SK-N-SH treated with all-trans-retinoic acid at 6 μM for 48 hours (cell line): ENCODE results near the gene CCDC88A.
"Not testable (repeated sequence)": the region's sequence is repeated elsewhere in the genome, so short reads cannot be mapped to it uniquely, and the experiment has no call there.

Source experiments
- ATAC-seq: fragments of 200-7000 bp; cut with Tn5 transposase; 3 replicates; pipeline ENCODE4 v1.9.1; 2020; ENCODE audit warnings: mild to moderate bottlenecking, moderate library complexity
- ARNTL ChIP-seq: fragments of 450-650 bp; formaldehyde crosslinking; IDR thresholded peaks from 2 replicates; pipeline ENCODE4 v1.5.0; 2020; ENCODE audit warnings: low read depth, mild to moderate bottlenecking, moderate library complexity, borderline replicate concordance
- BACH2 ChIP-seq: fragments of 250-450 bp; sonication (Bioruptor Pico); IDR thresholded peaks from 2 replicates; pipeline ENCODE4 v1.9.0; 2021; ENCODE audit warnings: mild to moderate bottlenecking, borderline replicate concordance
- ESRRG ChIP-seq: fragments of 250-450 bp; sonication (Bioruptor Pico); IDR thresholded peaks from 2 replicates; pipeline ENCODE4 v1.6.1; 2021; ENCODE audit warnings: mild to moderate bottlenecking
- GLIS3 ChIP-seq: fragments of 250-450 bp; sonication (Bioruptor Pico); IDR thresholded peaks from 2 replicates; pipeline ENCODE4 v1.5.0; 2020; ENCODE audit warnings: mild to moderate bottlenecking, moderate library complexity
- ISL1 ChIP-seq: fragments of 250-450 bp; sonication (Bioruptor Pico); IDR thresholded peaks from 2 replicates; pipeline ENCODE4 v2.1.2; 2022; ENCODE audit warnings: mild to moderate bottlenecking, moderate library complexity
- RARB ChIP-seq: fragments of 250-450 bp; sonication (Bioruptor Pico); IDR thresholded peaks from 2 replicates; pipeline ENCODE4 v1.8.0; 2021; ENCODE audit warnings: mild to moderate bottlenecking, moderate library complexity
- SNAI2 ChIP-seq: fragments of 250-450 bp; sonication (Bioruptor Pico); IDR thresholded peaks from 2 replicates; pipeline ENCODE4 v1.5.0; 2020; ENCODE audit warnings: mild to moderate bottlenecking, moderate library complexity
- TCF4 ChIP-seq: fragments of 250-450 bp; sonication (Bioruptor Pico); IDR thresholded peaks from 2 replicates; pipeline ENCODE4 v1.8.0; 2021; ENCODE audit warnings: mild to moderate bottlenecking, moderate library complexity, borderline replicate concordance
- TOX ChIP-seq: fragments of 250-450 bp; sonication (Bioruptor Pico); IDR thresholded peaks from 2 replicates; pipeline ENCODE4 v1.8.0; 2021; ENCODE audit warnings: mild to moderate bottlenecking, moderate library complexity, borderline replicate concordance
- ZC3H10 ChIP-seq: fragments of 250-450 bp; sonication (Bioruptor Pico); IDR thresholded peaks from 2 replicates; pipeline ENCODE4 v1.5.1; 2021; ENCODE audit warnings: mild to moderate bottlenecking, moderate library complexity
- ZFP3 ChIP-seq: fragments of 250-450 bp; sonication (Bioruptor Pico); IDR thresholded peaks from 2 replicates; pipeline ENCODE4 v1.5.0; 2020; ENCODE audit warnings: mild to moderate bottlenecking, moderate library complexity
- ZFP30 ChIP-seq: fragments of 450-650 bp; formaldehyde crosslinking; IDR thresholded peaks from 2 replicates; pipeline ENCODE4 v1.5.0; 2022; ENCODE audit warnings: mild to moderate bottlenecking, moderate library complexity
- ZNF565 ChIP-seq: fragments of 450-650 bp; formaldehyde crosslinking; conservative IDR thresholded peaks from 2 replicates; pipeline ENCODE4 v1.5.0; 2020; ENCODE audit warnings: low read depth, mild to moderate bottlenecking, moderate library complexity
- ZNF8 ChIP-seq: fragments of 450-650 bp; formaldehyde crosslinking; IDR thresholded peaks from 2 replicates; pipeline ENCODE4 v1.5.0; 2020; ENCODE audit warnings: mild to moderate bottlenecking, moderate library complexity
- TF ChIP-seq, protein P1 (sequence below): fragments of 250-450 bp; sonication (Bioruptor Pico); IDR thresholded peaks from 2 replicates; pipeline ENCODE4 v1.8.0; 2020; ENCODE audit warnings: mild to moderate bottlenecking, moderate library complexity, borderline replicate concordance
- TF ChIP-seq, protein P2 (sequence below): fragments of 250-450 bp; sonication (Bioruptor Pico); IDR thresholded peaks from 2 replicates; pipeline ENCODE4 v1.5.1; 2021; ENCODE audit warnings: mild to moderate bottlenecking, moderate library complexity
- TF ChIP-seq, protein P3 (sequence below): fragments of 250-450 bp; sonication (Bioruptor Pico); IDR thresholded peaks from 2 replicates; pipeline ENCODE4 v1.8.0; 2021; ENCODE audit warnings: low read depth, mild to moderate bottlenecking, moderate library complexity, borderline replicate concordance
- TF ChIP-seq, protein P4 (sequence below): fragments of 250-450 bp; sonication (Bioruptor Pico); IDR thresholded peaks from 2 replicates; pipeline ENCODE4 v1.5.0; 2020; ENCODE audit warnings: mild to moderate bottlenecking, moderate library complexity
- TF ChIP-seq, protein P5 (sequence below): fragments of 250-450 bp; sonication (Bioruptor Pico); IDR thresholded peaks from 2 replicates; pipeline ENCODE4 v1.5.1; 2020; ENCODE audit warnings: low read depth, mild to moderate bottlenecking, moderate library complexity

The CCDC88A gene

DNA sequence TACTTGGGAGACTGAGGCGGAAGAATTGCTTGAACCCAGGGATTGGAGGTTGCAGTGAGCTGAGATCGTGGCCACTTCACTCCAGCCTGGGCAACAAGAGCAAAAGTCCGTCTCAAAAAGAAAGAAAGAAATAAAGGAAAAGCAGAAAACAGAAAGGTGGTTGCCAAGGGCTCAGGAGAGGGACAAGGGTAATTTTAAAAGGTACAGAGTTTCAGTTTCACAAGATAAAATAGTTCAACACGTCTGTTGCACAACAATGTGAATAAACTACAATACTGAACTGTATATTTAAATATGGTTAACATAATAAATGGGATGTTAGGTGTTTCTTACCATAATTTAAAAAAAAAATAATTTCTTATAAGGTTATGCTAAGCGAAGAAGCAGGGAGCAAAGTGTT is 174.2 kb downstream of the CCDC88A start:
- ATAC-seq = no peak
- no peak for TF ChIP-seq ISL1 (CRISPR knock-in tag)
- TF ChIP-seq ZNF8 (CRISPR knock-in tag) = no peak
- TF ChIP-seq ZFP3 = no peak
- TF ChIP-seq, protein P1, sequence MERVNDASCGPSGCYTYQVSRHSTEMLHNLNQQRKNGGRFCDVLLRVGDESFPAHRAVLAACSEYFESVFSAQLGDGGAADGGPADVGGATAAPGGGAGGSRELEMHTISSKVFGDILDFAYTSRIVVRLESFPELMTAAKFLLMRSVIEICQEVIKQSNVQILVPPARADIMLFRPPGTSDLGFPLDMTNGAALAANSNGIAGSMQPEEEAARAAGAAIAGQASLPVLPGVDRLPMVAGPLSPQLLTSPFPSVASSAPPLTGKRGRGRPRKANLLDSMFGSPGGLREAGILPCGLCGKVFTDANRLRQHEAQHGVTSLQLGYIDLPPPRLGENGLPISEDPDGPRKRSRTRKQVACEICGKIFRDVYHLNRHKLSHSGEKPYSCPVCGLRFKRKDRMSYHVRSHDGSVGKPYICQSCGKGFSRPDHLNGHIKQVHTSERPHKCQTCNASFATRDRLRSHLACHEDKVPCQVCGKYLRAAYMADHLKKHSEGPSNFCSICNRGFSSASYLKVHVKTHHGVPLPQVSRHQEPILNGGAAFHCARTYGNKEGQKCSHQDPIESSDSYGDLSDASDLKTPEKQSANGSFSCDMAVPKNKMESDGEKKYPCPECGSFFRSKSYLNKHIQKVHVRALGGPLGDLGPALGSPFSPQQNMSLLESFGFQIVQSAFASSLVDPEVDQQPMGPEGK (CRISPR knock-in tag) = no peak
- no peak for TF ChIP-seq ZFP30 (CRISPR knock-in tag)
- no peak for TF ChIP-seq SNAI2 (CRISPR knock-in tag)
- TF ChIP-seq ESRRG (CRISPR knock-in tag) = no peak
- TF ChIP-seq, protein P2, sequence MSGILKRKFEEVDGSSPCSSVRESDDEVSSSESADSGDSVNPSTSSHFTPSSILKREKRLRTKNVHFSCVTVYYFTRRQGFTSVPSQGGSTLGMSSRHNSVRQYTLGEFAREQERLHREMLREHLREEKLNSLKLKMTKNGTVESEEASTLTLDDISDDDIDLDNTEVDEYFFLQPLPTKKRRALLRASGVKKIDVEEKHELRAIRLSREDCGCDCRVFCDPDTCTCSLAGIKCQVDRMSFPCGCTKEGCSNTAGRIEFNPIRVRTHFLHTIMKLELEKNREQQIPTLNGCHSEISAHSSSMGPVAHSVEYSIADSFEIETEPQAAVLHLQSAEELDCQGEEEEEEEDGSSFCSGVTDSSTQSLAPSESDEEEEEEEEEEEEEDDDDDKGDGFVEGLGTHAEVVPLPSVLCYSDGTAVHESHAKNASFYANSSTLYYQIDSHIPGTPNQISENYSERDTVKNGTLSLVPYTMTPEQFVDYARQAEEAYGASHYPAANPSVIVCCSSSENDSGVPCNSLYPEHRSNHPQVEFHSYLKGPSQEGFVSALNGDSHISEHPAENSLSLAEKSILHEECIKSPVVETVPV = no peak
- TF ChIP-seq, protein P3, sequence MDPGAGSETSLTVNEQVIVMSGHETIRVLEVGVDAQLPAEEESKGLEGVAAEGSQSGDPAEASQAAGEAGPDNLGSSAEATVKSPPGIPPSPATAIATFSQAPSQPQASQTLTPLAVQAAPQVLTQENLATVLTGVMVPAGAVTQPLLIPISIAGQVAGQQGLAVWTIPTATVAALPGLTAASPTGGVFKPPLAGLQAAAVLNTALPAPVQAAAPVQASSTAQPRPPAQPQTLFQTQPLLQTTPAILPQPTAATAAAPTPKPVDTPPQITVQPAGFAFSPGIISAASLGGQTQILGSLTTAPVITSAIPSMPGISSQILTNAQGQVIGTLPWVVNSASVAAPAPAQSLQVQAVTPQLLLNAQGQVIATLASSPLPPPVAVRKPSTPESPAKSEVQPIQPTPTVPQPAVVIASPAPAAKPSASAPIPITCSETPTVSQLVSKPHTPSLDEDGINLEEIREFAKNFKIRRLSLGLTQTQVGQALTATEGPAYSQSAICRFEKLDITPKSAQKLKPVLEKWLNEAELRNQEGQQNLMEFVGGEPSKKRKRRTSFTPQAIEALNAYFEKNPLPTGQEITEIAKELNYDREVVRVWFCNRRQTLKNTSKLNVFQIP (CRISPR knock-in tag) = no peak
- TF ChIP-seq BACH2 = no peak
- no peak for TF ChIP-seq ZC3H10 (CRISPR knock-in tag)
- TF ChIP-seq, protein P4, sequence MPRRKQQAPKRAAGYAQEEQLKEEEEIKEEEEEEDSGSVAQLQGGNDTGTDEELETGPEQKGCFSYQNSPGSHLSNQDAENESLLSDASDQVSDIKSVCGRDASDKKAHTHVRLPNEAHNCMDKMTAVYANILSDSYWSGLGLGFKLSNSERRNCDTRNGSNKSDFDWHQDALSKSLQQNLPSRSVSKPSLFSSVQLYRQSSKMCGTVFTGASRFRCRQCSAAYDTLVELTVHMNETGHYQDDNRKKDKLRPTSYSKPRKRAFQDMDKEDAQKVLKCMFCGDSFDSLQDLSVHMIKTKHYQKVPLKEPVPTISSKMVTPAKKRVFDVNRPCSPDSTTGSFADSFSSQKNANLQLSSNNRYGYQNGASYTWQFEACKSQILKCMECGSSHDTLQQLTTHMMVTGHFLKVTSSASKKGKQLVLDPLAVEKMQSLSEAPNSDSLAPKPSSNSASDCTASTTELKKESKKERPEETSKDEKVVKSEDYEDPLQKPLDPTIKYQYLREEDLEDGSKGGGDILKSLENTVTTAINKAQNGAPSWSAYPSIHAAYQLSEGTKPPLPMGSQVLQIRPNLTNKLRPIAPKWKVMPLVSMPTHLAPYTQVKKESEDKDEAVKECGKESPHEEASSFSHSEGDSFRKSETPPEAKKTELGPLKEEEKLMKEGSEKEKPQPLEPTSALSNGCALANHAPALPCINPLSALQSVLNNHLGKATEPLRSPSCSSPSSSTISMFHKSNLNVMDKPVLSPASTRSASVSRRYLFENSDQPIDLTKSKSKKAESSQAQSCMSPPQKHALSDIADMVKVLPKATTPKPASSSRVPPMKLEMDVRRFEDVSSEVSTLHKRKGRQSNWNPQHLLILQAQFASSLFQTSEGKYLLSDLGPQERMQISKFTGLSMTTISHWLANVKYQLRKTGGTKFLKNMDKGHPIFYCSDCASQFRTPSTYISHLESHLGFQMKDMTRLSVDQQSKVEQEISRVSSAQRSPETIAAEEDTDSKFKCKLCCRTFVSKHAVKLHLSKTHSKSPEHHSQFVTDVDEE (CRISPR knock-in tag) = no peak
- TF ChIP-seq ARNTL (CRISPR knock-in tag) = no peak
- no peak for TF ChIP-seq TOX
- TF ChIP-seq RARB = no peak
- TF ChIP-seq GLIS3 (CRISPR knock-in tag) = no peak
- TF ChIP-seq, all 23 proteins: peak for 0

DNA sequence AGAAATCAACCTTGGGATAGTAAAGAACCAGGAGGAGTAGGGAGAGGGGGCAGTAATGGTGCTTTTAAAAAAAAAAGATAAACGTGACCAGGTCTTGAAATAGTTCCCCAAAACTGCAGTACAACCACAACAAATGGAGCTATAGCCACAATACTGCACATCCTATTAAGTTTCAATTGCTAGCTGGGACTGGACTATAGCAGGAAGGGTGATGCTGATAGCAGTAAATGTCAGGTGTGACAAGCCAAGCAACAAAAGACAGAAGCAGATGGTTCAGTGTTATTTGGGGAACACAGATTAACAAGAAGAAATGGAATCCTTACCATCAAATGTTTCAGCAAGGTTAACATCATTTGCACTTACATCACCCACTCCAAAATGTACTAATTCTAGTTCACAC is 177.0 kb downstream of the CCDC88A start:
- no peak for ATAC-seq
- TF ChIP-seq ESRRG (CRISPR knock-in tag) = no peak
- TF ChIP-seq BACH2 = no peak
- TF ChIP-seq, protein P1 (CRISPR knock-in tag) = no peak
- TF ChIP-seq RARB = no peak
- TF ChIP-seq ZC3H10 (CRISPR knock-in tag) = no peak
- TF ChIP-seq, protein P2 = no peak
- no peak for TF ChIP-seq ZNF565 (CRISPR knock-in tag)
- no peak for TF ChIP-seq ZFP3
- TF ChIP-seq, protein P5, sequence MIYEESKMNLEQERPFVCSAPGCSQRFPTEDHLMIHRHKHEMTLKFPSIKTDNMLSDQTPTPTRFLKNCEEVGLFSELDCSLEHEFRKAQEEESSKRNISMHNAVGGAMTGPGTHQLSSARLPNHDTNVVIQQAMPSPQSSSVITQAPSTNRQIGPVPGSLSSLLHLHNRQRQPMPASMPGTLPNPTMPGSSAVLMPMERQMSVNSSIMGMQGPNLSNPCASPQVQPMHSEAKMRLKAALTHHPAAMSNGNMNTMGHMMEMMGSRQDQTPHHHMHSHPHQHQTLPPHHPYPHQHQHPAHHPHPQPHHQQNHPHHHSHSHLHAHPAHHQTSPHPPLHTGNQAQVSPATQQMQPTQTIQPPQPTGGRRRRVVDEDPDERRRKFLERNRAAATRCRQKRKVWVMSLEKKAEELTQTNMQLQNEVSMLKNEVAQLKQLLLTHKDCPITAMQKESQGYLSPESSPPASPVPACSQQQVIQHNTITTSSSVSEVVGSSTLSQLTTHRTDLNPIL (CRISPR knock-in tag) = no peak
- TF ChIP-seq SNAI2 (CRISPR knock-in tag) = no peak
- TF ChIP-seq TCF4 (CRISPR knock-in tag) = no peak
- TF ChIP-seq TOX = no peak

DNA sequence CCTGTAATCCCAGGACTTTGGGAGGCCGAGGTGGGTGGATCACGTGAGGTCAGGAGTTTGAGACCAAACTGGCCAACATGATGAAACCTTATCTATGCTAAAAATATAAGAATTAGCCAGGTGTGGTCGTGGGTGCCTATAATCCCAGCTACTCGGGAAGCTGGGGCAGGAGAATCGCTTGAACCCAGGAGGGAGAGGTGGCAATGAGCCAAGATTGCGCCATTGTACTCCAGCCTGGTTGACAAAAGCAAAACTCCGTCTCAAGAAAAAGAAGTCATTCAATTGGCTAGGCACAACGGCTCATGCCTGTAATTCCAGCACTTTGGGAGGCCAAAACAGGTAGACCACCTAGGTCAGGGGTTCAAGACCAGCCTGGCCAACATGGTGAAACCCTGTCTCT is 178.1 kb downstream of the CCDC88A start:
- not testable (repeated sequence) for ATAC-seq
